Measurements from ENCODE around the gene NNAT.

NNAT gene

GRCh38 chr20:37567671-37568588 is 46.9 kb downstream of the NNAT start:
- no peak for DNase-seq

- DNase-seq, result no peak
These were observed 49.4 kb downstream of the NNAT start for GRCh38 chr20:37570419-37570818.

- DNase-seq, result no peak
These were observed 50.0 kb downstream of the NNAT start for GRCh38 chr20:37571033-37571432.
